SK-N-SH treated with all-trans-retinoic acid at 6 μM for 48 hours (cell line): ENCODE measurements around the gene RASAL2.

Source experiments
- ARNTL ChIP-seq: fragments of 450-650 bp; formaldehyde crosslinking; IDR thresholded peaks from 2 replicates; pipeline ENCODE4 v1.5.0; 2020; ENCODE audit warnings: low read depth, mild to moderate bottlenecking, moderate library complexity, borderline replicate concordance
- BACH2 ChIP-seq: fragments of 250-450 bp; sonication (Bioruptor Pico); IDR thresholded peaks from 2 replicates; pipeline ENCODE4 v1.9.0; 2021; ENCODE audit warnings: mild to moderate bottlenecking, borderline replicate concordance
- ESRRG ChIP-seq: fragments of 250-450 bp; sonication (Bioruptor Pico); IDR thresholded peaks from 2 replicates; pipeline ENCODE4 v1.6.1; 2021; ENCODE audit warnings: mild to moderate bottlenecking
- ZC3H10 ChIP-seq: fragments of 250-450 bp; sonication (Bioruptor Pico); IDR thresholded peaks from 2 replicates; pipeline ENCODE4 v1.5.1; 2021; ENCODE audit warnings: mild to moderate bottlenecking, moderate library complexity
- ZFP3 ChIP-seq: fragments of 250-450 bp; sonication (Bioruptor Pico); IDR thresholded peaks from 2 replicates; pipeline ENCODE4 v1.5.0; 2020; ENCODE audit warnings: mild to moderate bottlenecking, moderate library complexity
- ZFP30 ChIP-seq: fragments of 450-650 bp; formaldehyde crosslinking; IDR thresholded peaks from 2 replicates; pipeline ENCODE4 v1.5.0; 2022; ENCODE audit warnings: mild to moderate bottlenecking, moderate library complexity
- ZNF565 ChIP-seq: fragments of 450-650 bp; formaldehyde crosslinking; conservative IDR thresholded peaks from 2 replicates; pipeline ENCODE4 v1.5.0; 2020; ENCODE audit warnings: low read depth, mild to moderate bottlenecking, moderate library complexity
- TF ChIP-seq, protein P1 (sequence below): fragments of 250-450 bp; sonication (Bioruptor Pico); IDR thresholded peaks from 2 replicates; pipeline ENCODE4 v1.5.1; 2020; ENCODE audit warnings: low read depth, mild to moderate bottlenecking, moderate library complexity

GRCh38 chr1:178516110-178516509, 422.2 kb downstream of the RASAL2 start:
- TF ChIP-seq ZNF565 (CRISPR knock-in tag) (no peak), ZC3H10 (CRISPR knock-in tag) (no peak), ZFP30 (no peak), ESRRG (CRISPR knock-in tag) (no peak), ARNTL (CRISPR knock-in tag) (no peak), BACH2 (CRISPR knock-in tag) (no peak), ZFP3 (CRISPR knock-in tag) (no peak)
- TF ChIP-seq, protein P1, sequence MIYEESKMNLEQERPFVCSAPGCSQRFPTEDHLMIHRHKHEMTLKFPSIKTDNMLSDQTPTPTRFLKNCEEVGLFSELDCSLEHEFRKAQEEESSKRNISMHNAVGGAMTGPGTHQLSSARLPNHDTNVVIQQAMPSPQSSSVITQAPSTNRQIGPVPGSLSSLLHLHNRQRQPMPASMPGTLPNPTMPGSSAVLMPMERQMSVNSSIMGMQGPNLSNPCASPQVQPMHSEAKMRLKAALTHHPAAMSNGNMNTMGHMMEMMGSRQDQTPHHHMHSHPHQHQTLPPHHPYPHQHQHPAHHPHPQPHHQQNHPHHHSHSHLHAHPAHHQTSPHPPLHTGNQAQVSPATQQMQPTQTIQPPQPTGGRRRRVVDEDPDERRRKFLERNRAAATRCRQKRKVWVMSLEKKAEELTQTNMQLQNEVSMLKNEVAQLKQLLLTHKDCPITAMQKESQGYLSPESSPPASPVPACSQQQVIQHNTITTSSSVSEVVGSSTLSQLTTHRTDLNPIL: no peak
